PC-3 (cell line): Measurements from ENCODE around the gene A2ML1. TPM values are rescaled to one million over a fixed set of nuclear protein-coding genes. Genes with fewer than 3 reads are reported as not detected.
A peak's percentile ranks its signal among the peaks of the same experiment; 100 is the strongest.

ENCODE experiments used
- ATAC-seq: fragments of 200-7000 bp; cut with Tn5 transposase; 2 replicates; pipeline ENCODE4 v1.9.1; 2020; ENCODE audit warnings: mild to moderate bottlenecking, moderate library complexity
- BruUV-seq: library from RNA; stranded (reverse); fragments of 400-500 nt; replicated peaks from 2 replicates; lab custom pipeline; 2021; lab: Mats Ljungman, UMichigan
- CTCF ChIA-PET: fragments of 300-600 bp; sonication (Branson Sonifier 250); formaldehyde crosslinking; loops from one replicate; lab custom pipeline; 2022; ENCODE audit warnings: antibody characterized with exemption; lab: Charles Lee
- POLR2A ChIA-PET: fragments of 300-600 bp; sonication (Branson Sonifier 250); formaldehyde crosslinking; loops from one replicate; lab custom pipeline; 2022; ENCODE audit warnings: antibody characterized with exemption; ENCODE audit not compliant: unreplicated experiment; lab: Charles Lee
- DNase-seq: peaks from one replicate; pipeline ENCODE4 v3.0.0-alpha.2; 2015
- H2AFZ ChIP-seq: fragments of 300-600 bp; sonication (generic); 2 replicates; pipeline ENCODE4 v1.6.0; 2016; ENCODE audit warnings: antibody characterized with exemption, low read length
- H3F3A ChIP-seq: fragments of 300-600 bp; sonication (generic); one replicate; pipeline ENCODE4 v1.6.0; 2017; ENCODE audit warnings: antibody characterized with exemption, low read length, control low read depth, mild to moderate bottlenecking; ENCODE audit not compliant: unreplicated experiment
- H3K27ac ChIP-seq: fragments of 300-600 bp; sonication (generic); 2 replicates; pipeline ENCODE4 v1.5.1; 2016; ENCODE audit warnings: mild to moderate bottlenecking, low read length
- H3K27me3 ChIP-seq: fragments of 300-600 bp; sonication (generic); 2 replicates; pipeline ENCODE4 v1.6.1; 2016; ENCODE audit warnings: low read length, mixed read lengths
- H3K36me3 ChIP-seq: fragments of 300-600 bp; sonication (generic); 2 replicates; pipeline ENCODE4 v1.6.1; 2016; ENCODE audit warnings: low read depth, mixed run types, low read length, mixed read lengths
- H3K4me1 ChIP-seq: fragments of 300-600 bp; sonication (generic); 2 replicates; pipeline ENCODE4 v1.5.1; 2016; ENCODE audit warnings: low read length; ENCODE audit not compliant: insufficient read depth
- H3K4me2 ChIP-seq: fragments of 300-600 bp; sonication (generic); 2 replicates; pipeline ENCODE4 v1.6.0; 2016; ENCODE audit warnings: low read length
- H3K4me3 ChIP-seq: fragments of 300-600 bp; sonication (generic); 2 replicates; pipeline ENCODE4 v1.5.1; 2016; ENCODE audit warnings: mild to moderate bottlenecking, low read length, mixed read lengths
- H3K79me2 ChIP-seq: fragments of 300-600 bp; sonication (generic); 2 replicates; pipeline ENCODE4 v1.6.1; 2017; ENCODE audit warnings: low read length, mixed read lengths
- H3K9ac ChIP-seq: fragments of 300-600 bp; sonication (generic); 2 replicates; pipeline ENCODE4 v1.6.0; 2016; ENCODE audit warnings: mild to moderate bottlenecking, low read length
- H3K9me2 ChIP-seq: fragments of 300-600 bp; sonication (generic); replicated peaks from 2 replicates; pipeline ENCODE4 v1.6.1; 2016; ENCODE audit warnings: mixed run types, low read length, mixed read lengths
- H3K9me3 ChIP-seq: fragments of 300-600 bp; sonication (generic); 2 replicates; pipeline ENCODE4 v1.6.1; 2016; ENCODE audit warnings: low read length, mixed read lengths
- H4K20me1 ChIP-seq: fragments of 300-600 bp; sonication (generic); 2 replicates; pipeline ENCODE4 v1.6.1; 2016; ENCODE audit warnings: low read length, mixed read lengths
- CTCF ChIP-seq: fragments of 300-600 bp; sonication (generic); conservative IDR thresholded peaks from 2 replicates; pipeline ENCODE4 v1.5.1; 2017; ENCODE audit warnings: antibody characterized with exemption, low read depth, mild to moderate bottlenecking, low read length
- EZH2 ChIP-seq: fragments of 300-600 bp; sonication (generic); IDR thresholded peaks from one replicate; pipeline ENCODE4 v1.6.1; 2017; ENCODE audit warnings: antibody characterized with exemption, mild to moderate bottlenecking, low read length; ENCODE audit not compliant: unreplicated experiment
- EZH2phosphoT487 ChIP-seq: fragments of 300-600 bp; sonication (generic); IDR thresholded peaks from 2 replicates; pipeline ENCODE4 v1.6.1; 2018; ENCODE audit warnings: mild to moderate bottlenecking, antibody characterized with exemption, low read length, borderline replicate concordance
- intact Hi-C: fragments of 100-400 bp; cut with micrococcal nuclease; formaldehyde crosslinking; loops from 2 replicates; pipeline ENCODE4 v1.9.0; 2023
- total RNA-seq: library from RNA; depleted of rRNA; stranded (reverse); fragments of >200 nt; gene quantifications from 2 replicates; pipeline ENCODE4 v1.2.3, GENCODE V29; 2014

Gene A2ML1
- total RNA-seq, 1 experiment from 2014 or later = 0.36 TPM

GRCh38 chr12:8860165-8860961 is 37.9 kb downstream of the A2ML1 start:
- Histone ChIP-seq H3K27me3 (no peaks in the 10 kb centered on the region), H3K4me2 (no peak overlapping the region), H3K4me3 (no peak overlapping the region), H3K79me2 (no peaks in the 10 kb centered on the region), H3K9ac (no peak overlapping the region), H3K27ac (no peak overlapping the region), H4K20me1 (no peaks in the 10 kb centered on the region), H2AFZ (no peak overlapping the region), H3K4me1 (no peaks in the 10 kb centered on the region), H3K9me2 (no peaks in the 10 kb centered on the region), H3K9me3 (no peaks in the 10 kb centered on the region), H3K36me3 (no peaks in the 10 kb centered on the region), H3F3A (no peaks in the 10 kb centered on the region)
- BruUV-seq = no TSS peak
- ChIA-PET POLR2A (no interaction called here), CTCF (interaction anchor here (0.6 to 0.7 kb wide), 2 partner anchors 191 to 203 kb away, joined by 3 to 4 read pairs; no protein-coding TSS in a partner anchor)
- no peak; the same call in 1 of the 2 replicates for ATAC-seq
- DNase-seq = peak; percentile 36
- TF ChIP-seq CTCF (peak; percentile 59), EZH2phosphoT487 (no peak), EZH2 (no peak)
- intact Hi-C loops = no loop called here

DNA sequence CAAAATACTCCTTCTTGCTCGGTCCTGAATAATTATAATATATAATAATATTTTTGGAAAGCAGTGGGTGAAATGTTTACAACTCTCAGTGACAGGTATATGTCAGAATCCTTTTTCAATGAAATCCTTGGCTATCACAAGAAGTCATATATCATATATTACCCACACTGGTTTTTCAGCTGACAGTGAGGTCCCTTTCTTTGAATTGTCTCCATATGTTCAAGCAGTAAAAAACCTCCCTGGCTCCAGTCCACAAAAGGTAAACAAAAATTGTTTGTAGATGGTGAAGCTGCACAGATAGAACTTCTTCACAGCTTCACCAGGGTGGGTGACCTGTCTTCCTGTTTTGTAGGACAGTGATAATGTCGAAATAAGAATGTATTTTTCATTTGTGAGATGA is 44.0 kb downstream of the A2ML1 start:
- ChIA-PET CTCF (no interaction called here), POLR2A (no interaction called here)
- no TSS peak for BruUV-seq
- Histone ChIP-seq H3K36me3 (no peaks in the 10 kb centered on the region), H3K9ac (no peak overlapping the region), H3K27me3 (peaks cover 5% of the 10 kb centered on the region; the same call in 1 of the 2 replicates), H3K79me2 (no peaks in the 10 kb centered on the region), H3K9me2 (no peaks in the 10 kb centered on the region), H3K27ac (no peak overlapping the region), H3K9me3 (no peaks in the 10 kb centered on the region), H3F3A (no peaks in the 10 kb centered on the region), H3K4me2 (no peak overlapping the region), H2AFZ (no peak overlapping the region), H3K4me3 (no peak overlapping the region), H3K4me1 (no peaks in the 10 kb centered on the region), H4K20me1 (no peaks in the 10 kb centered on the region)
- ATAC-seq = no peak
- DNase-seq = no peak
- intact Hi-C loops = no loop called here
- TF ChIP-seq EZH2 (no peak), CTCF (no peak), EZH2phosphoT487 (no peak)

GRCh38 chr12:8867009-8867408 is 44.6 kb downstream of the A2ML1 start:
- no TSS peak for BruUV-seq
- Histone ChIP-seq H3K79me2 (no peaks in the 10 kb centered on the region), H3K4me1 (no peaks in the 10 kb centered on the region), H3K4me2 (no peak overlapping the region), H3K36me3 (no peaks in the 10 kb centered on the region), H2AFZ (no peak overlapping the region), H3K9me3 (no peaks in the 10 kb centered on the region), H4K20me1 (no peaks in the 10 kb centered on the region), H3K27ac (no peak overlapping the region), H3K9me2 (no peaks in the 10 kb centered on the region), H3K9ac (no peak overlapping the region), H3F3A (no peaks in the 10 kb centered on the region), H3K27me3 (peaks cover 5% of the 10 kb centered on the region; the same call in 1 of the 2 replicates), H3K4me3 (no peak overlapping the region)
- ChIA-PET POLR2A (no interaction called here), CTCF (no interaction called here)
- TF ChIP-seq EZH2phosphoT487 (no peak), EZH2 (no peak), CTCF (no peak)
- intact Hi-C loops = no loop called here
- ATAC-seq (no peak), DNase-seq (no peak)
